Caki2 (cell line): ENCODE measurements around the gene EPHB1. TPM values are rescaled to one million over a fixed set of nuclear protein-coding genes. Genes with fewer than 3 reads are reported as not detected.

Experiments used
- DNase-seq: peaks from one replicate; pipeline ENCODE4 v3.0.0-alpha.2; 2015; ENCODE audit warnings: low read depth
- in situ Hi-C: cut with HindIII; loops from 2 replicates; pipeline ENCODE4 v1.10.0; 2016; ENCODE audit warnings: low sequenced_read_pairs, low pct_unique_long_range_greater_than_20kb, mixed read lengths
- total RNA-seq: library from RNA; depleted of rRNA; stranded (reverse); fragments of >200 nt; shearing (Covaris generic); gene quantifications from 2 replicates; pipeline ENCODE4 v1.2.3, GENCODE V29; 2014; ENCODE audit warnings: low replicate concordance; rRNA removed

Gene EPHB1
- total RNA-seq, result 1.9 and 4.1 TPM in 2 replicates

GRCh38 chr3:134794950-134795745, at the start of gene EPHB1:
TSS of gene EPHB1 (plus strand) at chr3:134795260.
- in situ Hi-C loops, result no loop called here
- peak; percentile 98 for DNase-seq

DNA sequence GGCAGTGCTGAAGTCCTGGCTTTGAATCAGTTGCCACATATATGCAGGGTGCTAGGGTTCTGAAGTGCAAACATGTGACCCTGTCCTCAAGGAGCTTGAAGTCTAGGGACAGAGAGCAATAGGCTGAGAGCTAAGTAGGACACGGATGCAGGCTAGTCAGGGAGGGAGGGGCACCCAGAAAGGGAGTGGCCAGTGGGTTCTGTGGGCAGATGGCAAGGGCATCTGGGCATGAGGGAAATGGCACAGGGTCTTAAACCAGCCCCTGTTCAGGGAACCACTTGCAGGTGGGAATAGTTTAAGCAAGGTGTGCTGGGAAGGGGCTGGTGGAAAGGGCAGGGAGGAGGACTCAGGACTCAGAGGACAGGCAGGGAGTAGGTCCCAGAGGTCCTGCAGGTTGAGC, 46.4 kb upstream of the EPHB1 start:
- DNase-seq, result no peak
- in situ Hi-C loops, result no loop called here

DNA sequence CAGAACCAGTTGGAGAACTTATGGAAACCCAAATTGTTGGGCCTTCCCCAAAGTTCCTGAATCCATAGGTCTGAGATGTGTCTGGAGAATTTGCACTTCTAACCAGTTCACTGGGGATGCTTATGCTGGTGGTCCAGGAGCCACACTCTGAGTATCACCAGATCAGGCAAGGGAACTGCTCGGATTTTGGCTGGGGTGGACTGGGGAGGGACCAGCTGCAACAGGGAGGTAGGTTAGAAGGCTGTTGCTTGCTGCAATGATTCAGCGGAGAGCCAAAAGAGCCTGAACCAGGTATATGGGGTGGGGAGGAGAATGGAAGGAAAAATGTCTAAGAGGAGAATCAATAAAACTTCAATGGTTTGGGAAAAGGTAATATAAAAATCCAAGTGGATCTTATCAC, 45.9 kb upstream of the EPHB1 start:
- DNase-seq, result no peak
- in situ Hi-C loops, result no loop called here

DNA sequence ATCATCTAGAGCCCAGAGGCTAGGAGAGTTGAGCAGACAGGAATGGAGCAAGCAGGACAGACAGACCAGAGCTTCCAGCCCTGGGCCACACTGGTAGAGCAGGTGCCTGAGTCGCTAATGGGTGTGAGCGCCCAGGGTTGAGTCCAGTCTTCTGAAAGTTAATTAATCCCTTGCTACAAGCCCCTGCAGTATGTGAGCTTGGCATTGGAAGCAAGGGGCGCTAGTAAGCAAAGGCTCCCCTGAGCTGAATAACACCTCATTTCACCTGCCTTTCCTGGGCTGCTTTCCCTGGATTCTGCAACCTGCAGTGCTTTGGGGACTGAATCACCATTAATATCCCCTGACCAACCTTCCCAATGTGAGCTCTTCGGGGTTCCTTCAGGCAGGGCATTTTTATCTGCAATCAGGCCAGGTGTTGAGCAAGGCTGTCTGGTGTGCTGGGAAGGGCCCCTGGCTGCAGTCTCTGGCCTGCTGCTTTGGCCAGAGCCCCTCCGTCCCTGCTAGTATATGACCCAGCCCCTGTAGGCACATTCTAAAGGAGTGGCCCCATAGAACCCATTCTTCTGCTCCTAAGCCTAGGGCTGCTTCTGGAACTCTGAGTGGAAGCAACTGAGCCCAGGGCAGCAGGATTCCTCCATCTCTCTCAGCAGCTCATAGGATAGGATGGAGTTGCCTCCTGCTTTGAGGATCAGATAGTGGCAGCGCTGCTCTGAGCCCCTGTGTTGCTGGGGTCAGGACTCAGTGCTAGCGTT, 45.1 kb upstream of the EPHB1 start:
- in situ Hi-C loops, result no loop called here
- DNase-seq, result no peak

DNA sequence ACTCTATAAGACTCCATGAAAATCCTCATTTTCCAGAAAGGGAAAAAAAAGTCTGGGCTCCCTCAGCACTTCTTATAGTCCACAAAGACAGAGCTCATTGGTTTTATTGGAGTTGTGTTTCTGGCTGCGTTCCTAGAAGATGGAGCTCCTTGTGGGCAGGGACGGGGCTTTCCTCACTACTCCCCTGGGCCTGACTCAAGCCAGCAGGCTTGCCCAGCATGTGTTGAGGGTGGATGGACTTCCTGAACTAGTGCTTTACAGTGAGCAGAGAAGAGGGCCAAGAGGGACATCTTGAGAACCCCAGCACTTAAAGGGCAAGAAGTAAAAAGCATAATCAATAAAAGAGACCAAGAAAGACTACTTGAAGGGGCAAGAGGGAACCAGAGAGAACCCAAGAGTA, 43.2 kb upstream of the EPHB1 start:
- DNase-seq, result no peak
- in situ Hi-C loops, result no loop called here

DNA sequence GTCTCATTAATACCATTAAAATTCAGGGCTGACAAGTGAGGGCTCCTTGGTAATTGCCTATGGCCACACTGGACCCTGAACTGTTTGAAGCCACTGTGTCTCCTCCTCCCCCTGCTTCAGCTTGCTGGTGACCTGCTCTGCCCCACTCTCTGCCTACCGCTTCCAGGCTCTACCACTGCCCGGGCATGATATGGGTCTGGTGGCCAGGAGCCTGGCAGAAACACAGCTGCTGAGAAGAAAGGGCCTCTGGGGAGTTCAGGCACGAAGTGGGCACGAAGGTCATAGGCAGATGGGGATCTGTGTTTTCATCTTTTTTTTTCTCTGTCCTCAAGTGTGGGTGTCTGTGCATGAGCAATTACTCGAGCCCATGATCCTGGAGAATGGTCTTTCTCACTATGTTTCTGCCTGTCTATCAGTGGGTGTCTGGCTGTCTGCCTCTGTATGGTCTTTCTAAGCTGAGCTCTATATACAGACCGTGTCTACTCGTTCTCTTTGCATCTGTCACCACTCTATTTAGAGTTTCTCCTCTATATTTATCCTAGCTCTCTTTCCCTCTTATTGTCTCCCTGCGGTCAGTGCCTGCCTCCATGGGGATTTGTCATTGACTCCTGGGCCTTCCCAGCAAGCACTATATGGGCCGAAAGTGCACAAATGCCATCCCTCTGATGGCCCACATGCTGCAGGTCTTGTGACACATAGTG, 42.1 kb upstream of the EPHB1 start:
- no peak for DNase-seq
- in situ Hi-C loops, result no loop called here

- in situ Hi-C loops, result no loop called here
- no peak for DNase-seq
Observed at GRCh38 chr3:134753999-134754742, 40.9 kb upstream of the EPHB1 start.

DNA sequence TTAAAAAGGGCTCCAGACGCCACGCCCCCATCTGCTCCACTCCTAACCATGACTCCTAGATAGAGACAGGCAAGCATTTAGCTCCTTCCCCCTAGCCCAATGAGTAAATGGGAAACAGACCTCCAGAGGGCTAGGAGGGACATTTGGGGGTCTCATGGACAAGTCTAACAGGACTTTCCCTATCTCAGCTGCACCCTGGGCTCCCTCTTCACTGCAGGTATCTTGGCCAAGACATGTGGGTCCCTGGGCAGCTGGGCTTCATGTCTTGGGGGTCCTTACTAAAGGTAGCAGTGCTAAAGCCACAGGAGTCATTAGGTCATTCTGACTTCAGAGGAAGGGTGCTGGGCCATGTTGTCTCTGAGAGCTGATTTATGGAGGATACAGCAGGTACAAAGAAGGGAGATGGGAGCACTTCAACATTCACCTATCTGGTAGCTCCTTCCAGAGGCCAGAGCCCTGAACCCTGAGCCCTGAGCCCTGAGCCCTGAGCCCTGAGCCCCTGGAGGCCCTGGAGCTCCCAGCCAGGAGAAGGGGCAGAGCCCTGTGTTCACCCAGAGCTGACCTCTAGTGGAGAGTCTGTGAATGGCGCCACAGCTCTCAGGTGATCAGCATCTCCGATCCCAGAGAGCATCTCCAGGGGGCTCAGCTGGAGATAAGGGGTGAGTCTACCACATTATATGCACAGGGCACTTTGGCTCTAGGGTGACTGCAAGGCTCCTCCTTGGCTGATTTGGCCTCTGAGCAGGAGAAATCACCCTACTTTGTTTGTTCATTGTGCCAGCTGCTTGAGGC, 40.1 kb upstream of the EPHB1 start:
- DNase-seq, result no peak
- in situ Hi-C loops, result no loop called here

GRCh38 chr3:134755821-134756220, 39.2 kb upstream of the EPHB1 start:
- in situ Hi-C loops, result no loop called here
- DNase-seq, result no peak

GRCh38 chr3:134757549-134758069, 37.5 kb upstream of the EPHB1 start:
- in situ Hi-C loops, result no loop called here
- DNase-seq, result no peak

DNA sequence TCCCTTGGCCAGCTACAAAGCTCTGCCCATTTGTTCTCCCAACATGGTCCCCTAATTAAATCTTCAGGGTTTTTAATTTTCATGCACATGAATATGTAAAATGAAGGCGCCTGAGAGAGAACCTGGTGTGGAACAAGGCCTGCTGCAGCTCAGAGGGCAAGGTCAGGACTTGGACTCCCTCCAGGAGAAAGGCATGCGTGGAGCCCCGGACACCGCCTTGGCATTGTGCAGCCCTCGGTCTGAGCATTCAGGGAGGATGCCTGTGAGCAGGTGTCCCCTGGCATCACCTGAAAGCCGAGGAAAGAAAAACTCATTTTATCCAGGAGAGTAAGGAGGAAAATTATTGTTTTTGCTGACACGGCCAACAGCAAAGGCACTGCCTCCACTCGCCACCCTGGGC, 33.8 kb upstream of the EPHB1 start:
- in situ Hi-C loops, result no loop called here
- DNase-seq, result no peak

- DNase-seq, result no peak
- in situ Hi-C loops, result no loop called here
Observed at GRCh38 chr3:134762016-134762415, 33.0 kb upstream of the EPHB1 start.

GRCh38 chr3:134765468-134765867, 29.6 kb upstream of the EPHB1 start:
- in situ Hi-C loops, result no loop called here

GRCh38 chr3:134766290-134766689, 28.8 kb upstream of the EPHB1 start:
- DNase-seq, result no peak
- in situ Hi-C loops, result no loop called here

More at GRCh38 chr3:134765468-134765867, 29.6 kb upstream of the EPHB1 start:
- DNase-seq, result no peak

GRCh38 chr3:134768116-134768515, 26.9 kb upstream of the EPHB1 start:
- DNase-seq, result no peak
- in situ Hi-C loops, result no loop called here

DNA sequence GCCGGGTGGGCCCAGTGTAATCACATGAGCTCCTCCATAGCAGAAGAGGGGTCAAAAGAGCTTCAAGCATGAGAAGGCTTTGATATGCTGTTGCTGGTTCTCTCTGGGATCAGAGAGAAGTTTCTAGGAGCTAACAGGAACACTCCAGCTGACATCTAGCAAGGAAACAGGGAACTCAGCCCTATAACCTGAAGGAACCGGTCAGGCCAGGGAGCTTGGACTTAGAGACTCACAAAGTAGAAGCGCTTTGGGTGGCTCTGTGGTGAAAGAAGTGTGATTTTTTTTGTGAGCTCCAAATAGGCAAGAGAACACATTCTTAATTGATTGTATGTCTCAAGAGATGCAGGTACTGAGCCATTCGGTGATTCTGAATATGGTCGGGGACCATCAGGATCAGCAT, 26.2 kb upstream of the EPHB1 start:
- no peak for DNase-seq
- in situ Hi-C loops, result no loop called here

DNA sequence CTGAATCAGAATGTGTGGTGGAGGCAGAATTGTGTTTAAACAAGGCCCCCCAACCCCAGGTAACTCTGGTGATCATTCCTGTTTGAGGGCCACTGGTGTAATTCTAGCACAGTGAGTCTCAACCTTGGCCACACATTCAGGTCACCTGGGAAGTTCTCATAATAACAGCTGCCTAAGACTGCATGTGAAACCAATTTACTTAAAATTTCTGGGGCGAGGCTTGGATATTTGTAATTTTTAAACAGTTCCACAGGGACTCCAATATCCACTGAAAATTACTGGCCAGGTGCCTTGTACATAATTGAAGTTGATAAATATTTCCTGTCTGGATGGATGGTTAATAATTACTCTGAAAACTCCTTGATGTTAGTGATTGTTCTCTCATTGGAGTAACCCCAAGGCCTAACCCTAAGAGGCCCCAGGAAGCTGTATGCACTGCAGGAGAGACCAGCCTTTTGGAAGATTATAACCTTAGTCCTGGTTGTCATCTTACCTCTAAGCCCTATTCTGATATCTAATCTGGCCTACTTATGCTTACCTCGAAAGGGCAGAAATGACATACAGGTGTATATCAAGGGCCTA, 25.7 kb upstream of the EPHB1 start:
- DNase-seq, result no peak
- in situ Hi-C loops, result no loop called here
